ENCODE measurements around the gene PEX11A.

The PEX11A gene

DNA sequence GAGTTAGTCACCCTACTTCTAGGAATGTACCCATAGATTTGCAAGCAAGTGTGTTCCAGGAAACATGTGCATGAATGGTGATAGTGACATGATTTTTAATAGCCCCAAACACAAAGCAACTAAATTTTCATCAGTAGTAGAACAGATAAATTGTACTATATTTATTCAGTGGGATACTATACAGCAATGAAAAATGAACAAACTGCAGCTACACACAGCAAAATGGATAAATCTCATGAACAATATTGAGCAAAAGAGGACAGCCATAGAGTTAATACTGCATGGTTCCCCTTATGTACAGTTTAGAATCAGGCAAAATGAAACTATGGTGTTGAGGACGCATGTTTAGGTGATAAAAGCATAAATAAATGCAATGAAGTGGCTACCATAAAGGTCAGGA, 34.5 kb upstream of the PEX11A start:
- no peaks in the 10 kb centered on the region for H3F3A ChIP-seq (ENCODE audit: insufficient read depth, low read length)
- H3K9ac ChIP-seq (ENCODE audit: low read length): no peak overlapping the region
- H3K4me1 ChIP-seq (ENCODE audit: low read length): no peaks in the 10 kb centered on the region
- H3K27ac ChIP-seq (ENCODE audit: low read length): no peak overlapping the region
- no peaks in the 10 kb centered on the region for H4K20me1 ChIP-seq (ENCODE audit: insufficient read depth, low read length)
- H3K79me2 ChIP-seq (ENCODE audit: low read length): no peaks in the 10 kb centered on the region
- no peaks in the 10 kb centered on the region for H3K9me2 ChIP-seq (replicated peaks; ENCODE audit: insufficient read depth, low read length)
- H3K9me3 ChIP-seq (replicated peaks; ENCODE audit: insufficient read depth, low read length): no peaks in the 10 kb centered on the region
- H2AFZ ChIP-seq (ENCODE audit: low read length): no peak overlapping the region
- H3K4me2 ChIP-seq (ENCODE audit: low read depth, low read length): no peak overlapping the region
- no peaks in the 10 kb centered on the region for H3K36me3 ChIP-seq (replicated peaks; ENCODE audit: insufficient read depth, low read length)
- no peak for TF ChIP-seq CTCF (IDR thresholded peaks at IDR 0.05; ENCODE audit: low read length)
- TF ChIP-seq EZH2 (optimal IDR thresholded peaks at IDR 0.05; ENCODE audit: low read depth, low read length): no peak
- TF ChIP-seq EZH2phosphoT487 (IDR thresholded peaks at IDR 0.05; ENCODE audit: low read length): no peak
- DNase-seq: no peak
- no peaks in the 10 kb centered on the region for H3K27me3 ChIP-seq (replicated peaks; ENCODE audit: insufficient read depth, low read length)
- H3K4me3 ChIP-seq (ENCODE audit: low read length): no peak overlapping the region

DNA sequence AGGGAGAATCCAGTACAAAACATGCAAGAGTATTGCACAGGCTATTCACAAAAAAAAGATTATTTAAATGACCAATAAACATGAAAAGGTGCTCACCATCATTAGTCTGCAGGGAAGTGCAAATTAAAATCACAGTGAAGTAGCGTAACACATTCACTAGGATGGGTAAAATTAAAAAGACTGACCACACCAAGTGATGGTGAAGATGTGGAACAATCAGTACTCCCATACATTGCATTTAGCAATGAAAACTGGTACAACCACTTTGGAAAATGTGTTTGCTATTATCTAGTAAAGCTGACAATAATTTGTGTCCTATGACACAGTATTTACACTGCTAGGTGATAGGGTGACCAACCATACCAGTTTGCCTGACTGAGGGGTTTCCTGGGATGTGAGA, 34.1 kb upstream of the PEX11A start:
- Histone ChIP-seq H3K4me2 (ENCODE audit: low read depth, low read length) (no peak overlapping the region), H3K4me3 (ENCODE audit: low read length) (no peak overlapping the region), H3F3A (ENCODE audit: insufficient read depth, low read length) (no peaks in the 10 kb centered on the region), H3K79me2 (ENCODE audit: low read length) (no peaks in the 10 kb centered on the region), H4K20me1 (ENCODE audit: insufficient read depth, low read length) (no peaks in the 10 kb centered on the region), H2AFZ (ENCODE audit: low read length) (no peak overlapping the region), H3K9me3 (replicated peaks; ENCODE audit: insufficient read depth, low read length) (no peaks in the 10 kb centered on the region), H3K9me2 (replicated peaks; ENCODE audit: insufficient read depth, low read length) (no peaks in the 10 kb centered on the region), H3K36me3 (replicated peaks; ENCODE audit: insufficient read depth, low read length) (no peaks in the 10 kb centered on the region), H3K27ac (ENCODE audit: low read length) (no peak overlapping the region), H3K27me3 (replicated peaks; ENCODE audit: insufficient read depth, low read length) (no peaks in the 10 kb centered on the region), H3K9ac (ENCODE audit: low read length) (no peak overlapping the region), H3K4me1 (ENCODE audit: low read length) (no peaks in the 10 kb centered on the region)
- TF ChIP-seq EZH2 (optimal IDR thresholded peaks at IDR 0.05; ENCODE audit: low read depth, low read length): no peak
- no peak for TF ChIP-seq CTCF (IDR thresholded peaks at IDR 0.05; ENCODE audit: low read length)
- no peak for TF ChIP-seq EZH2phosphoT487 (IDR thresholded peaks at IDR 0.05; ENCODE audit: low read length)
- DNase-seq: no peak

- no peaks in the 10 kb centered on the region for H3K9me3 ChIP-seq (replicated peaks; ENCODE audit: insufficient read depth, low read length)
- H3K4me2 ChIP-seq (ENCODE audit: low read depth, low read length): no peak overlapping the region
- no peaks in the 10 kb centered on the region for H3K9me2 ChIP-seq (replicated peaks; ENCODE audit: insufficient read depth, low read length)
- H3K4me3 ChIP-seq (ENCODE audit: low read length): no peak overlapping the region
- no peaks in the 10 kb centered on the region for H3K36me3 ChIP-seq (replicated peaks; ENCODE audit: insufficient read depth, low read length)
- no peak for DNase-seq
- H3K4me1 ChIP-seq (ENCODE audit: low read length): no peaks in the 10 kb centered on the region
- no peak overlapping the region for H3K27ac ChIP-seq (ENCODE audit: low read length)
- no peak for TF ChIP-seq EZH2 (optimal IDR thresholded peaks at IDR 0.05; ENCODE audit: low read depth, low read length)
- TF ChIP-seq CTCF (IDR thresholded peaks at IDR 0.05; ENCODE audit: low read length): no peak
- no peak for TF ChIP-seq EZH2phosphoT487 (IDR thresholded peaks at IDR 0.05; ENCODE audit: low read length)
- no peaks in the 10 kb centered on the region for H3K79me2 ChIP-seq (ENCODE audit: low read length)
- H3K27me3 ChIP-seq (replicated peaks; ENCODE audit: insufficient read depth, low read length): no peaks in the 10 kb centered on the region
- no peaks in the 10 kb centered on the region for H3F3A ChIP-seq (ENCODE audit: insufficient read depth, low read length)
- H4K20me1 ChIP-seq (ENCODE audit: insufficient read depth, low read length): no peaks in the 10 kb centered on the region
- H3K9ac ChIP-seq (ENCODE audit: low read length): no peak overlapping the region
- no peak overlapping the region for H2AFZ ChIP-seq (ENCODE audit: low read length)
Measured at GRCh38 chr15:89723031-89723430, 32.5 kb upstream of the PEX11A start.

Measured in MM.1S (cell line).